Inflammatory macrophage treated with lipopolysaccharide for 1 hour (primary cell): ENCODE data around the gene ASTL.
A peak's percentile ranks its signal among the peaks of the same experiment; 100 is the strongest.

ENCODE experiments used
- DNase-seq, 2 donors: peaks; one replicate each; pipeline ENCODE4 v3.0.0-alpha.2; 2020 to 2022

The ASTL gene

GRCh38 chr2:96158554-96158940 lies 20.2 kb upstream of the ASTL start:
- DNase-seq: no peak

DNA sequence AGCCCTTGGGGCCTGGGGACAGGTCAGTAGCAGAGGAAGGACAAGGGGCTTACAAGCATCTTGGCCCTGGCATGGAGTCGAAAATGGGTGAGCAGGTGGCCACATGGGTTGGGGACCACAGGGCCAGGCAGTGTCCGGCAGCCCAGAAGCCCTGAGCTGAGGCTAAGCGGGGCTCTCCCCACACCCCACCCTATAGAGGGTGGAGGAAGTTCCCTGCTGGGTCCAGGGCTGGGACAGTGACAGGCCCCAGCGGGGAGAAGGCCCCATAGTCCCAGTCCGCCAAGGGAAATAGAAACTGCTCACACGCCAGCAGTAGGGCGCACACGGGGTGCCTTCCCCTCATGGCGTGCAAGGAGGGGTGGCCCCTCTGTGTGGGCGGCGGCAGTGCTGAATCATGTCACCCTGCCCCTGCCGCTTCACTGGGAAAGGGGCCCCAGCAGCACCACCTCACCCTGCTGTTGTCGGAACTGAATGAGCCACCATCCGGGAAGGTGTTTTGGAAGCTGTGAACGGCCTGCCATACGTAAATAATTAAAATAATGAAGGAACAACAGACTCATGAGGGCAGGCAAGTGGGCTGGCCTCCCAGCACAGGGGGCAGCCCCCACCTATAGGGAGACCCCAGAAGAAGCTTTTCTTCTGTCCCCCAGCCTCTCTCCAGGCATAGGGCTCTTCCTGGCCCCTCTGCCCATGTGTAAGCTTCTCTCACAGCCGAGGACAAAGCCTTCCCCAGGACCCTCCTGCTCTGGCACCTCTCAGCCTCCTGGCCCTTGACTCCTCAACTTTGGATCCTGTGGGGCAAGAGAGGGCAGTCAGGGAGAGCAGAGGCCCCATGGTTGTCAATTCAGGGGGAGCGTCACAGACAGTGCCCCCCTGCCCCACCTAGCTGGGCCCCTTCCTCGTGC lies 19.6 kb upstream of the ASTL start:
- peak; percentile 87 to 89 for DNase-seq

GRCh38 chr2:96156926-96157648 lies 18.8 kb upstream of the ASTL start:
- DNase-seq: no peak

DNA sequence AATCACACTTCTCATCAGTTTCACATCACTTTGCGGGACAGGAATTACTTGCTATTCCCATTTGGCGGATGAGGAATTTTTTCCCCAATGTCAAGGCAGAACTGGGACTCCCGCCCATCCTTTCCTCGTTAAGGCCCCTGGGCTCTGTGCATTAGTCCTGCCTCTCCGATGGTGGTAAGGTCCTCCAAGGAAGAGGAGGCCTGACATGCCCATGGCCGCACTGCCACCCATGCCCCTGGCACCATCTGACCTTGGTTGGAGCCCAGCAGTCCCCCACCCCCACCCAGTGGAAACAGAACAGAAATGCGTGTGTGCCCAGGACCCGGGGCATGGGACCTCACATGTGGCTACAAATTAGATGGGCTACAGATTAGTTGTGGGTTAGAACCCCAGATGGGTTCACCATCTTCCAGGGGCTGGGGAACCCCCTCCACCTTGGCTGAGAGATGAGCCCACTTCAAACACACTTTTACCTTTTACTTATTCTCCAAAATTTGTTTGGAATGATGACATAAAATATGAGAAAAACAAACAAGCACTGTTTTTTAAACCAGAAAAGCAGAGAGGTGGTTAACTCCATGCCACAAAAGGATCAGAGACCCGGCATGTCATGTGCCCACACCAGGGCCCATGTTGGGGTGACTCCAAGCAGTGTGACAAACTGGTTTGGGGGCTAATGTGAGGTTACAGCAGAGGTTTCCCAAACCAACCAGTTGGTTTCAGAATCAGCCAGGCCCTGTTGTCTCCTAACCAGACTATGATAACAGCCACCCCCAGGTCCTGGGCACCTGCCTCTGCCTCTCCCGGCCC lies 17.9 kb upstream of the ASTL start:
- DNase-seq: no peak

GRCh38 chr2:96154506-96155380 lies 16.4 kb upstream of the ASTL start:
- DNase-seq: no peak

GRCh38 chr2:96153991-96154431 lies 15.7 kb upstream of the ASTL start:
- DNase-seq: no peak

DNA sequence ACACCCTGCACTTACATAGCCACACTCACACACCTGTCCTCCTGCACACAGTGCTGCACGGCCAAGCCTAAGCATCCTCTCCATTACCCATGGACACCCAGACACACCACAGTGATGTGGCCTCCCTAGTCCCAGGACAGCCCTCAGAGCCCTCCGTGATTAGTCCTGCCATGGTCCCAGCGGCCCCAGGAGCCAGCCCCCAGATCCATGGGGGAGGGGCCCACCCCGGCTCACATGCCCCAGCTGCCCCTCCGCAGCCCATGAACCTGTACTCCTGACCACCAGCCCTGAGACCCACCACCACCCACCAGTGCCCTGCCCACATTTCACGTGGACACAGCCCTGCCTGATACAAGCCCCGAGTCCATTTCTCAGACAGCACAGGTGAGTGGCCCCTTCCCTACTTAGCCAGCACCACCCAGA lies 15.0 kb upstream of the ASTL start:
- no peak for DNase-seq

DNA sequence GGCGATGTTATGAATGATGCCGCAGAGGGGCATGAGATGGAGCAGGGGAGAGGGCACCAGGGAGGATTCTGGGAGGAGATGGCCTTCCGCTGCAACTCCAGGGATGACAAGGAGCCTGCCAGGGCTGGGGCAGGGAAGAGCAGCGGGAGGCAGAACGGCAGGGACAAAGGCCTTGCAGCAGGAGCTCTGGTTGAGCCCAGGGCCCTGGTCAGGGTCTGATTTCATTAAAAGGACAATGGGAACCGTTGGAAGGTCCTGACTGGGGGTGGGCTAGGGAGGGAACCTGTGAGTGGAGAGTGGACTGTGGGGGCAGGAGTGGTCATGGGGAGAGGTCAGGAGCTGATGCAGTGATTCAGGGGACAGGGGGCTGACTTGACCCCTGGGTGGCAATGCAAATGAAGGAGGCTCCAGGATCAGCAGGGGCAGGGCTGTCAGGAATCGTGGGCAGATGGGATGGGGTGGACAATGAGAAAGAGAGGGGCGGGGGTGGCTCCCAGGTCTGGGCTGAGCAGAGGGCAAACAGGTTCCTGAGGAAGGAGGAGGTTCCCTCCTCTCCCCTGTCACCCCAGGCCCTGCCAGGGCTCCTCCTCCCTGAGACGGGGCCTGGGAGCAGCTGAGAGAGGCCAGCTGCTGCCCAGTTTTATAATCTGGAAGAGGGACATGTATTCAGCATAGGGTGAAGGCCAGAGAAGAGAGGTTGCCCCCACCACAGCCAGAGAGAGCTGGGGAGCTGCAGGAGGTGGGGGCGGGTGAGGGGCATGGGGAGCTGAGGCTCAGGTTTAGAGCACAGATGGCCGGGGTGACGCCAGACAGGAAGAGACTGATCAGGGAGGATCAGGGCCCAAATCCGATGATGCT lies 14.2 kb upstream of the ASTL start:
- no peak for DNase-seq

- DNase-seq: no peak
These were observed 13.4 kb upstream of the ASTL start for GRCh38 chr2:96151595-96152303.

DNA sequence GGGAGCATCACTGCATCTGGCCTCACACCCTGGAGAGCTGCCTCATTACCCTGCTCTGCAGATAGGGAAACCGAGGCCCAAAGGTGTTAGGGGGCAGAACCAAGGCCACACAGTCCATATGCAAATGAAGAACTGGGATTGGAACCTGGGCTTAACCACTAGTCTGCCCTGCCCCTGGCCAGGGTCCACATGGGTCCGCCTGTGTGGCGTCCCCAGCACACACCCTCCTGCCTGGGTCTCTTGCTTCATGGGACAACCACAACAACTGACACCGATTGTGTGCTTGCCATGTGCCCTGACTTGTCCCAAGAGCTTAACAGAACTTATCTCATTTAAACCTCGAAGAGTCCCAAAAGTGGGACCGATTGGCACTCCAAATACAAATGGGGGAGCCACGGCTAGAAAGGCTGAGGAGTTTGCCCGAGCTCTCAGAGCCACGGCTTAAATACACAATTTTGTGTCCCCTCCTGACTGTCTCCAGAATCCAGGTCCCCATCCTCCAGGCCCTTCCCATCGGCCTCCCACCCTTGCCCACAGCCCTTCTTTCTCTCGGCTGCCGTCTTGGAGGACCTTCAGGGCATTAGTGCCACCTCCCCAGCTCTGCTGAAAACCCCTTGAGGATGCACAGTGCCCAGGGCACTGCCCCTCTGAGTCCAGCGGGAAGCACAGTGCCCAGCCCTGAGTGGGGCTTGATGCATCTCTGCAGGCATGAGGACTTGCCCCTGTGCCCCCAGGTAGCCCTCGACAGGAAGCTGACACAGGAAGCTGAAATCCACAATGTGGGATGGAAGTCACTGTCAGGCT lies 12.7 kb upstream of the ASTL start:
- DNase-seq: no peak

- no peak for DNase-seq
These were observed 11.8 kb upstream of the ASTL start for GRCh38 chr2:96150007-96150640.

- peak; percentile 87 to 89 for DNase-seq
These were observed 10.3 kb upstream of the ASTL start for GRCh38 chr2:96148410-96149217.

GRCh38 chr2:96147593-96148201 lies 9.4 kb upstream of the ASTL start:
- peak in 1 of 2 donors; percentile 56 for DNase-seq

GRCh38 chr2:96146881-96147592 lies 8.7 kb upstream of the ASTL start:
- DNase-seq: no peak

DNA sequence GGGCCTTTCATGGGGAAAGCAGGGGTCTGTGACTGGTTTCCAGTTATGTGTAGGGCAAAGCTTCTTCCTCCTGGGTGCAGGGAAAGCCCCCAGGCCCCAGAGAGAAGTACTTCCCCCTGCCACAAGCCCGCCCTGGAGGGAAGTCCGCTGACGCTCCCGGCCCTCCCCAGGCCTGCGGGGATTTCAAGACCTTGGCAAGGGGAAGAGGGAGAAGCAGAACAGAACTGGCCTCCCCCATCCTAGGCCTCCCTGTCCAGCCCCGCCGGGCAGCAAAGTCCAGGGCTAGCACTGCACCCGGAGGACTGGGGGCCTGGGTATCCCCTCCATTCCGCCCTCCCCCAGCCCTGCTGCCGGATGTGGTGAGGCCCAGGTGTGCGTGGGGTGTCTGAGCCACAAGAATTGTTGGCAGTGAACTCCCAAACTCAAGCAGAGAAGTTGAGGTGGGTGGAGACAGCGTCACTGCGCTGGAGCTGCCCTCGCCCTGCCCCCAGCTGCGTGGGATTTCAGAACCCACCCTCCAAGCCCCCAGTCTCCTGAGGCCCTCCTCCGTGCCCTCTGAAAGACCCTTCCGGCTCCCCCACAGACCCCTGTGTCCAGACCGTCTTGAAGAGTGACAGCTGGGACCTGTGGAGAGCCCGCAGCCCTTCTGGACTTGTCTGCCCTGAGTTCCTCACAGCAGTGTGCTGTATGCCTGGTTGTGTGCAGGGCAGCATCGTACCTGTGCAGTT lies 8.0 kb upstream of the ASTL start:
- DNase-seq: peak; percentile 93 to 98

DNA sequence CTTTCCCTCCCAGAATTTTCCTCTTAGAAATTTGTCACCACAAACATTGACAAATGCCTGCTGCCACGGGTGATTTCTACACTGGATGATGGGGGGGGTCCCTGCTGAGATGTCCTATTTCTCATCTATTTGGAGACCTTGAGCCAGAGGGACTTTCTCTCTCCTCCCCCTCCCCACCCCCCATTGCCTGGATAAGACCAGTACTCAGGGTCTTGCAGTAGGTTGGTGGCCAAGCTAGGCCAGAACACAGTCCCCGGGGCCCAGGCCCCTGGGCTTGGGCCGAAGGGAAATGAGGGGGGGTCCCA lies 7.5 kb upstream of the ASTL start:
- peak; percentile 83 to 87 for DNase-seq
